HG03469 (cell line): Measurements from ENCODE around the gene ETV6.

ENCODE experiments used
- ATAC-seq: cut with Tn5 transposase; IDR thresholded peaks from one replicate; pipeline ENCODE4 v1.9.1; 2021; ENCODE audit warnings: mild to moderate bottlenecking, moderate library complexity, moderate number of reproducible peaks; ENCODE audit not compliant: unreplicated experiment

ETV6 gene

GRCh38 chr12:11689591-11690186 is 40.2 kb downstream of the ETV6 start:
- no peak for ATAC-seq

GRCh38 chr12:11693067-11693466 is 43.6 kb downstream of the ETV6 start:
- no peak for ATAC-seq

GRCh38 chr12:11693601-11694000 is 44.1 kb downstream of the ETV6 start:
- ATAC-seq, result no peak

GRCh38 chr12:11694528-11694927 is 45.1 kb downstream of the ETV6 start:
- ATAC-seq, result no peak

GRCh38 chr12:11695321-11695720 is 45.8 kb downstream of the ETV6 start:
- ATAC-seq, result no peak

GRCh38 chr12:11696084-11696483 is 46.6 kb downstream of the ETV6 start:
- no peak for ATAC-seq

GRCh38 chr12:11697131-11697530 is 47.7 kb downstream of the ETV6 start:
- ATAC-seq, result no peak

GRCh38 chr12:11697670-11698387 is 48.4 kb downstream of the ETV6 start:
- no peak for ATAC-seq

- no peak for ATAC-seq
Measured at GRCh38 chr12:11698729-11699128, 49.3 kb downstream of the ETV6 start.

GRCh38 chr12:11701433-11701832 is 52.0 kb downstream of the ETV6 start:
- ATAC-seq, result no peak

GRCh38 chr12:11702959-11703358 is 53.5 kb downstream of the ETV6 start:
- no peak for ATAC-seq

GRCh38 chr12:11703378-11703777 is 53.9 kb downstream of the ETV6 start:
- no peak for ATAC-seq

- no peak for ATAC-seq
Measured at GRCh38 chr12:11704089-11704488, 54.6 kb downstream of the ETV6 start.

GRCh38 chr12:11705010-11705409 is 55.5 kb downstream of the ETV6 start:
- no peak for ATAC-seq

- ATAC-seq, result no peak
Measured at GRCh38 chr12:11706509-11707379, 57.3 kb downstream of the ETV6 start.

GRCh38 chr12:11707535-11707934 is 58.1 kb downstream of the ETV6 start:
- ATAC-seq, result no peak

GRCh38 chr12:11709513-11709912 is 60.0 kb downstream of the ETV6 start:
- ATAC-seq, result no peak

GRCh38 chr12:11710431-11710830 is 61.0 kb downstream of the ETV6 start:
- ATAC-seq, result no peak

GRCh38 chr12:11710906-11711305 is 61.4 kb downstream of the ETV6 start:
- ATAC-seq, result no peak

- no peak for ATAC-seq
Measured at GRCh38 chr12:11711651-11712327, 62.3 kb downstream of the ETV6 start.

- no peak for ATAC-seq
Measured at GRCh38 chr12:11712491-11712890, 63.0 kb downstream of the ETV6 start.
